ENCODE results near the gene SPG7.

GRCh38 chr16:89561884-89562599 lies 53.8 kb downstream of the SPG7 start:
- TF ChIP-seq MAFK (IDR thresholded peaks at IDR 0.05; ENCODE audit: low read depth, low read length) (no peak), CTCF (conservative IDR thresholded peaks at IDR 0.05; ENCODE audit: low read depth, low read length) (no peak), SMC3 (IDR thresholded peaks at IDR 0.05; ENCODE audit: low read depth, low read length) (no peak), RAD21 (IDR thresholded peaks at IDR 0.05; ENCODE audit: low read length) (no peak), RCOR1 (IDR thresholded peaks at IDR 0.05; ENCODE audit: insufficient replicate concordance, low read length) (no peak), CEBPB (IDR thresholded peaks at IDR 0.05; ENCODE audit: low read depth, low read length) (no peak)

All from IMR-90 (cell line).